ENCODE measurements around the gene HEG1. TPM values are rescaled to one million over a fixed set of nuclear protein-coding genes. Genes with fewer than 3 reads are reported as not detected.

Gene HEG1
- total RNA-seq, 1 donor from 2014 or later = 25.1 TPM

- Histone ChIP-seq H3K4me3 (ENCODE audit: low read length in 3 of 3) (no peak overlapping the region), H3K9me3 (ENCODE audit: control insufficient read depth in 3 of 3, low read length in 3 of 3) (no peaks in the 10 kb centered on the region), H3K27me3 (ENCODE audit: control insufficient read depth in 3 of 3, insufficient read depth in 3 of 3, low read length in 3 of 3) (no peaks in the 10 kb centered on the region), H3K27ac (ENCODE audit: low read depth, low read length) (no peak overlapping the region), H3K36me3 (ENCODE audit: control insufficient read depth in 3 of 3, insufficient read depth in 3 of 3, low read length in 3 of 3) (no peaks in the 10 kb centered on the region), H3K9ac (ENCODE audit: low read depth in 1 of 3, low read length in 3 of 3) (no peak overlapping the region), H3K4me1 (ENCODE audit: control insufficient read depth in 3 of 3, insufficient read depth in 3 of 3, low read length in 3 of 3) (no peaks in the 10 kb centered on the region)
Observed at GRCh38 chr3:124951511-124952281, 104.1 kb downstream of the HEG1 start.

GRCh38 chr3:124950026-124950425 lies 105.8 kb downstream of the HEG1 start:
- Histone ChIP-seq H3K9ac (ENCODE audit: low read depth in 1 of 3, low read length in 3 of 3) (no peak overlapping the region), H3K27ac (ENCODE audit: low read depth, low read length) (no peak overlapping the region), H3K36me3 (ENCODE audit: control insufficient read depth in 3 of 3, insufficient read depth in 3 of 3, low read length in 3 of 3) (no peaks in the 10 kb centered on the region), H3K4me3 (ENCODE audit: low read length in 3 of 3) (no peak overlapping the region), H3K27me3 (ENCODE audit: control insufficient read depth in 3 of 3, insufficient read depth in 3 of 3, low read length in 3 of 3) (no peaks in the 10 kb centered on the region), H3K9me3 (ENCODE audit: control insufficient read depth in 3 of 3, low read length in 3 of 3) (no peaks in the 10 kb centered on the region), H3K4me1 (ENCODE audit: control insufficient read depth in 3 of 3, insufficient read depth in 3 of 3, low read length in 3 of 3) (no peaks in the 10 kb centered on the region)

GRCh38 chr3:124942613-124943012 lies 113.2 kb downstream of the HEG1 start:
- H3K9me3 ChIP-seq (ENCODE audit: control insufficient read depth in 3 of 3, low read length in 3 of 3) = no peaks in the 10 kb centered on the region
- no peak overlapping the region for H3K9ac ChIP-seq (ENCODE audit: low read depth in 1 of 3, low read length in 3 of 3)
- H3K27ac ChIP-seq (ENCODE audit: low read depth, low read length) = no peak overlapping the region
- no peak overlapping the region for H3K4me3 ChIP-seq (ENCODE audit: low read length in 3 of 3)
- no peaks in the 10 kb centered on the region for H3K36me3 ChIP-seq (ENCODE audit: control insufficient read depth in 3 of 3, insufficient read depth in 3 of 3, low read length in 3 of 3)
- H3K27me3 ChIP-seq (ENCODE audit: control insufficient read depth in 3 of 3, insufficient read depth in 3 of 3, low read length in 3 of 3) = no peaks in the 10 kb centered on the region
- H3K4me1 ChIP-seq (ENCODE audit: control insufficient read depth in 3 of 3, insufficient read depth in 3 of 3, low read length in 3 of 3) = no peaks in the 10 kb centered on the region

- Histone ChIP-seq H3K27me3 (ENCODE audit: control insufficient read depth in 3 of 3, insufficient read depth in 3 of 3, low read length in 3 of 3) (no peaks in the 10 kb centered on the region), H3K4me1 (ENCODE audit: control insufficient read depth in 3 of 3, insufficient read depth in 3 of 3, low read length in 3 of 3) (no peaks in the 10 kb centered on the region), H3K36me3 (ENCODE audit: control insufficient read depth in 3 of 3, insufficient read depth in 3 of 3, low read length in 3 of 3) (no peaks in the 10 kb centered on the region), H3K4me3 (ENCODE audit: low read length in 3 of 3) (no peak overlapping the region), H3K9ac (ENCODE audit: low read depth in 1 of 3, low read length in 3 of 3) (no peak overlapping the region), H3K9me3 (ENCODE audit: control insufficient read depth in 3 of 3, low read length in 3 of 3) (peaks cover 0 to 2% (median 0%) of the 10 kb centered on the region in 3 donors), H3K27ac (ENCODE audit: low read depth, low read length) (no peak overlapping the region)
Observed at GRCh38 chr3:124941771-124942170, 114.0 kb downstream of the HEG1 start.

- no peaks in the 10 kb centered on the region for H3K4me1 ChIP-seq (ENCODE audit: control insufficient read depth in 3 of 3, insufficient read depth in 3 of 3, low read length in 3 of 3)
Observed at GRCh38 chr3:124939661-124940060, 116.1 kb downstream of the HEG1 start.

GRCh38 chr3:124938896-124939295 lies 116.9 kb downstream of the HEG1 start:
- Histone ChIP-seq H3K27me3 (ENCODE audit: control insufficient read depth in 3 of 3, insufficient read depth in 3 of 3, low read length in 3 of 3) (no peaks in the 10 kb centered on the region), H3K4me3 (ENCODE audit: low read length in 3 of 3) (no peak overlapping the region), H3K36me3 (ENCODE audit: control insufficient read depth in 3 of 3, insufficient read depth in 3 of 3, low read length in 3 of 3) (no peaks in the 10 kb centered on the region), H3K27ac (ENCODE audit: low read depth, low read length) (no peak overlapping the region), H3K4me1 (ENCODE audit: control insufficient read depth in 3 of 3, insufficient read depth in 3 of 3, low read length in 3 of 3) (no peaks in the 10 kb centered on the region), H3K9me3 (ENCODE audit: control insufficient read depth in 3 of 3, low read length in 3 of 3) (peaks cover 0 to 2% (median 0%) of the 10 kb centered on the region in 3 donors), H3K9ac (ENCODE audit: low read depth in 1 of 3, low read length in 3 of 3) (no peak overlapping the region)

More at GRCh38 chr3:124939661-124940060, 116.1 kb downstream of the HEG1 start:
- no peak overlapping the region for H3K4me3 ChIP-seq (ENCODE audit: low read length in 3 of 3)
- no peaks in the 10 kb centered on the region for H3K36me3 ChIP-seq (ENCODE audit: control insufficient read depth in 3 of 3, insufficient read depth in 3 of 3, low read length in 3 of 3)
- no peak overlapping the region for H3K9ac ChIP-seq (ENCODE audit: low read depth in 1 of 3, low read length in 3 of 3)
- H3K27me3 ChIP-seq (ENCODE audit: control insufficient read depth in 3 of 3, insufficient read depth in 3 of 3, low read length in 3 of 3) = no peaks in the 10 kb centered on the region
- peaks cover 0 to 2% (median 0%) of the 10 kb centered on the region in 3 donors for H3K9me3 ChIP-seq (ENCODE audit: control insufficient read depth in 3 of 3, low read length in 3 of 3)
- H3K27ac ChIP-seq (ENCODE audit: low read depth, low read length) = no peak overlapping the region

- Histone ChIP-seq H3K36me3 (ENCODE audit: control insufficient read depth in 3 of 3, insufficient read depth in 3 of 3, low read length in 3 of 3) (no peaks in the 10 kb centered on the region), H3K4me3 (ENCODE audit: low read length in 3 of 3) (no peak overlapping the region), H3K9ac (ENCODE audit: low read depth in 1 of 3, low read length in 3 of 3) (no peak overlapping the region), H3K27me3 (ENCODE audit: control insufficient read depth in 3 of 3, insufficient read depth in 3 of 3, low read length in 3 of 3) (no peaks in the 10 kb centered on the region), H3K9me3 (ENCODE audit: control insufficient read depth in 3 of 3, low read length in 3 of 3) (peaks cover 0 to 2% (median 0%) of the 10 kb centered on the region in 3 donors), H3K27ac (ENCODE audit: low read depth, low read length) (no peak overlapping the region), H3K4me1 (ENCODE audit: control insufficient read depth in 3 of 3, insufficient read depth in 3 of 3, low read length in 3 of 3) (no peaks in the 10 kb centered on the region)
Observed at GRCh38 chr3:124937049-124937448, 118.7 kb downstream of the HEG1 start.

- no peak overlapping the region for H3K9ac ChIP-seq (ENCODE audit: low read depth in 1 of 3, low read length in 3 of 3)
- H3K36me3 ChIP-seq (ENCODE audit: control insufficient read depth in 3 of 3, insufficient read depth in 3 of 3, low read length in 3 of 3) = no peaks in the 10 kb centered on the region
- H3K27me3 ChIP-seq (ENCODE audit: control insufficient read depth in 3 of 3, insufficient read depth in 3 of 3, low read length in 3 of 3) = no peaks in the 10 kb centered on the region
- no peaks in the 10 kb centered on the region for H3K4me1 ChIP-seq (ENCODE audit: control insufficient read depth in 3 of 3, insufficient read depth in 3 of 3, low read length in 3 of 3)
- H3K9me3 ChIP-seq (ENCODE audit: control insufficient read depth in 3 of 3, low read length in 3 of 3) = peaks cover 0 to 2% (median 0%) of the 10 kb centered on the region in 3 donors
- no peak overlapping the region for H3K4me3 ChIP-seq (ENCODE audit: low read length in 3 of 3)
- H3K27ac ChIP-seq (ENCODE audit: low read depth, low read length) = no peak overlapping the region
Observed at GRCh38 chr3:124935794-124936542, 119.8 kb downstream of the HEG1 start.

- Histone ChIP-seq H3K27me3 (ENCODE audit: control insufficient read depth in 3 of 3, insufficient read depth in 3 of 3, low read length in 3 of 3) (no peaks in the 10 kb centered on the region), H3K27ac (ENCODE audit: low read depth, low read length) (no peak overlapping the region), H3K36me3 (ENCODE audit: control insufficient read depth in 3 of 3, insufficient read depth in 3 of 3, low read length in 3 of 3) (no peaks in the 10 kb centered on the region), H3K9ac (ENCODE audit: low read depth in 1 of 3, low read length in 3 of 3) (no peak overlapping the region), H3K9me3 (ENCODE audit: control insufficient read depth in 3 of 3, low read length in 3 of 3) (peaks cover 0 to 2% (median 0%) of the 10 kb centered on the region in 3 donors), H3K4me1 (ENCODE audit: control insufficient read depth in 3 of 3, insufficient read depth in 3 of 3, low read length in 3 of 3) (no peaks in the 10 kb centered on the region), H3K4me3 (ENCODE audit: low read length in 3 of 3) (no peak overlapping the region)
Observed at GRCh38 chr3:124935264-124935663, 120.5 kb downstream of the HEG1 start.

- H3K9me3 ChIP-seq (ENCODE audit: control insufficient read depth in 3 of 3, low read length in 3 of 3) = peaks cover 0 to 2% (median 0%) of the 10 kb centered on the region in 3 donors
- H3K9ac ChIP-seq (ENCODE audit: low read depth in 1 of 3, low read length in 3 of 3) = no peak within 1 kb of the TSS
- peaks cover under 1 to 5% (median 4%) of the 10 kb centered on the region in 3 donors for H3K4me1 ChIP-seq (ENCODE audit: control insufficient read depth in 3 of 3, insufficient read depth in 3 of 3, low read length in 3 of 3)
- H3K27me3 ChIP-seq (ENCODE audit: control insufficient read depth in 3 of 3, insufficient read depth in 3 of 3, low read length in 3 of 3) = no peaks in the 10 kb centered on the region
- no peak within 1 kb of the TSS for H3K27ac ChIP-seq (ENCODE audit: low read depth, low read length)
- H3K36me3 ChIP-seq (ENCODE audit: control insufficient read depth in 3 of 3, insufficient read depth in 3 of 3, low read length in 3 of 3) = no peaks in the 10 kb centered on the region
- H3K4me3 ChIP-seq (ENCODE audit: low read length in 3 of 3) = no peak within 1 kb of the TSS
Observed at GRCh38 chr3:124934577-124934976, 121.2 kb downstream of the HEG1 start, which contains the start of gene MUC13. TSS of gene MUC13 (minus strand) at chr3:124934751. CDS start at chr3:124934712, 39 bp downstream.

Measured in skeletal muscle tissue (tissue), 4 donors.